ENCODE measurements around the gene CNOT11.

DNA sequence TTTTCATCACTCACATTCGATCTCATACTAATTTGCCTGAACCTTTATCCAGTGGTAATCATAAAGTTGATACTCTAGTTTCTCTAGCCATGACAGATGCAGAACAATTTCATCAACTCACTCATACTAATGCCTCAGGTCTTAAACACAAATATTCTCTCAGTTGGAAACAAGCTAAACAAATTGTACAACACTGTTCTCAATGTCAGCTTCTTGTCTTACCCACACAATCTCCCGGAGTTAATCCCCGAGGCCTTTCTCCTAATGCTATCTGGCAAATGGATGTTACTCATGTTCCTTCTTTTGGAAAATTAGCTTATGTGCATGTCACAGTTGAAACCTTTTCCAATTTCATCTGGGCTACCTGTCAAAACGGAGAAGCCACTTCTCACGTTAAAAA lies 11.5 kb upstream of the CNOT11 start:
- TF ChIP-seq, protein P1, sequence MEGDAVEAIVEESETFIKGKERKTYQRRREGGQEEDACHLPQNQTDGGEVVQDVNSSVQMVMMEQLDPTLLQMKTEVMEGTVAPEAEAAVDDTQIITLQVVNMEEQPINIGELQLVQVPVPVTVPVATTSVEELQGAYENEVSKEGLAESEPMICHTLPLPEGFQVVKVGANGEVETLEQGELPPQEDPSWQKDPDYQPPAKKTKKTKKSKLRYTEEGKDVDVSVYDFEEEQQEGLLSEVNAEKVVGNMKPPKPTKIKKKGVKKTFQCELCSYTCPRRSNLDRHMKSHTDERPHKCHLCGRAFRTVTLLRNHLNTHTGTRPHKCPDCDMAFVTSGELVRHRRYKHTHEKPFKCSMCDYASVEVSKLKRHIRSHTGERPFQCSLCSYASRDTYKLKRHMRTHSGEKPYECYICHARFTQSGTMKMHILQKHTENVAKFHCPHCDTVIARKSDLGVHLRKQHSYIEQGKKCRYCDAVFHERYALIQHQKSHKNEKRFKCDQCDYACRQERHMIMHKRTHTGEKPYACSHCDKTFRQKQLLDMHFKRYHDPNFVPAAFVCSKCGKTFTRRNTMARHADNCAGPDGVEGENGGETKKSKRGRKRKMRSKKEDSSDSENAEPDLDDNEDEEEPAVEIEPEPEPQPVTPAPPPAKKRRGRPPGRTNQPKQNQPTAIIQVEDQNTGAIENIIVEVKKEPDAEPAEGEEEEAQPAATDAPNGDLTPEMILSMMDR (IDR thresholded peaks at IDR 0.05): no peak
- no peak for TF ChIP-seq SP1 (CRISPR knock-in tag; conservative IDR thresholded peaks at IDR 0.05)
- TF ChIP-seq, protein P2, sequence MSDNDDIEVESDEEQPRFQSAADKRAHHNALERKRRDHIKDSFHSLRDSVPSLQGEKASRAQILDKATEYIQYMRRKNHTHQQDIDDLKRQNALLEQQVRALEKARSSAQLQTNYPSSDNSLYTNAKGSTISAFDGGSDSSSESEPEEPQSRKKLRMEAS (CRISPR knock-in tag; IDR thresholded peaks at IDR 0.05): no peak
- TF ChIP-seq, protein P3, sequence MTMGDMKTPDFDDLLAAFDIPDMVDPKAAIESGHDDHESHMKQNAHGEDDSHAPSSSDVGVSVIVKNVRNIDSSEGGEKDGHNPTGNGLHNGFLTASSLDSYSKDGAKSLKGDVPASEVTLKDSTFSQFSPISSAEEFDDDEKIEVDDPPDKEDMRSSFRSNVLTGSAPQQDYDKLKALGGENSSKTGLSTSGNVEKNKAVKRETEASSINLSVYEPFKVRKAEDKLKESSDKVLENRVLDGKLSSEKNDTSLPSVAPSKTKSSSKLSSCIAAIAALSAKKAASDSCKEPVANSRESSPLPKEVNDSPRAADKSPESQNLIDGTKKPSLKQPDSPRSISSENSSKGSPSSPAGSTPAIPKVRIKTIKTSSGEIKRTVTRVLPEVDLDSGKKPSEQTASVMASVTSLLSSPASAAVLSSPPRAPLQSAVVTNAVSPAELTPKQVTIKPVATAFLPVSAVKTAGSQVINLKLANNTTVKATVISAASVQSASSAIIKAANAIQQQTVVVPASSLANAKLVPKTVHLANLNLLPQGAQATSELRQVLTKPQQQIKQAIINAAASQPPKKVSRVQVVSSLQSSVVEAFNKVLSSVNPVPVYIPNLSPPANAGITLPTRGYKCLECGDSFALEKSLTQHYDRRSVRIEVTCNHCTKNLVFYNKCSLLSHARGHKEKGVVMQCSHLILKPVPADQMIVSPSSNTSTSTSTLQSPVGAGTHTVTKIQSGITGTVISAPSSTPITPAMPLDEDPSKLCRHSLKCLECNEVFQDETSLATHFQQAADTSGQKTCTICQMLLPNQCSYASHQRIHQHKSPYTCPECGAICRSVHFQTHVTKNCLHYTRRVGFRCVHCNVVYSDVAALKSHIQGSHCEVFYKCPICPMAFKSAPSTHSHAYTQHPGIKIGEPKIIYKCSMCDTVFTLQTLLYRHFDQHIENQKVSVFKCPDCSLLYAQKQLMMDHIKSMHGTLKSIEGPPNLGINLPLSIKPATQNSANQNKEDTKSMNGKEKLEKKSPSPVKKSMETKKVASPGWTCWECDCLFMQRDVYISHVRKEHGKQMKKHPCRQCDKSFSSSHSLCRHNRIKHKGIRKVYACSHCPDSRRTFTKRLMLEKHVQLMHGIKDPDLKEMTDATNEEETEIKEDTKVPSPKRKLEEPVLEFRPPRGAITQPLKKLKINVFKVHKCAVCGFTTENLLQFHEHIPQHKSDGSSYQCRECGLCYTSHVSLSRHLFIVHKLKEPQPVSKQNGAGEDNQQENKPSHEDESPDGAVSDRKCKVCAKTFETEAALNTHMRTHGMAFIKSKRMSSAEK (CRISPR knock-in tag; IDR thresholded peaks at IDR 0.05; ENCODE audit: borderline replicate concordance): no peak
- TF ChIP-seq NR2C2 (CRISPR knock-in tag; IDR thresholded peaks at IDR 0.05): no peak
- TF ChIP-seq, protein P4, sequence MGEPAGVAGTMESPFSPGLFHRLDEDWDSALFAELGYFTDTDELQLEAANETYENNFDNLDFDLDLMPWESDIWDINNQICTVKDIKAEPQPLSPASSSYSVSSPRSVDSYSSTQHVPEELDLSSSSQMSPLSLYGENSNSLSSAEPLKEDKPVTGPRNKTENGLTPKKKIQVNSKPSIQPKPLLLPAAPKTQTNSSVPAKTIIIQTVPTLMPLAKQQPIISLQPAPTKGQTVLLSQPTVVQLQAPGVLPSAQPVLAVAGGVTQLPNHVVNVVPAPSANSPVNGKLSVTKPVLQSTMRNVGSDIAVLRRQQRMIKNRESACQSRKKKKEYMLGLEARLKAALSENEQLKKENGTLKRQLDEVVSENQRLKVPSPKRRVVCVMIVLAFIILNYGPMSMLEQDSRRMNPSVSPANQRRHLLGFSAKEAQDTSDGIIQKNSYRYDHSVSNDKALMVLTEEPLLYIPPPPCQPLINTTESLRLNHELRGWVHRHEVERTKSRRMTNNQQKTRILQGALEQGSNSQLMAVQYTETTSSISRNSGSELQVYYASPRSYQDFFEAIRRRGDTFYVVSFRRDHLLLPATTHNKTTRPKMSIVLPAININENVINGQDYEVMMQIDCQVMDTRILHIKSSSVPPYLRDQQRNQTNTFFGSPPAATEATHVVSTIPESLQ (CRISPR knock-in tag; IDR thresholded peaks at IDR 0.05): no peak
- TF ChIP-seq, protein P5, sequence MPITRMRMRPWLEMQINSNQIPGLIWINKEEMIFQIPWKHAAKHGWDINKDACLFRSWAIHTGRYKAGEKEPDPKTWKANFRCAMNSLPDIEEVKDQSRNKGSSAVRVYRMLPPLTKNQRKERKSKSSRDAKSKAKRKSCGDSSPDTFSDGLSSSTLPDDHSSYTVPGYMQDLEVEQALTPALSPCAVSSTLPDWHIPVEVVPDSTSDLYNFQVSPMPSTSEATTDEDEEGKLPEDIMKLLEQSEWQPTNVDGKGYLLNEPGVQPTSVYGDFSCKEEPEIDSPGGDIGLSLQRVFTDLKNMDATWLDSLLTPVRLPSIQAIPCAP (CRISPR knock-in tag; IDR thresholded peaks at IDR 0.05): no peak
- no peak for TF ChIP-seq TCF7 (CRISPR knock-in tag; IDR thresholded peaks at IDR 0.05; ENCODE audit: low read depth)
- no peak for TF ChIP-seq CBFB (CRISPR knock-in tag; IDR thresholded peaks at IDR 0.05; ENCODE audit: low read depth)
- TF ChIP-seq, protein P6, sequence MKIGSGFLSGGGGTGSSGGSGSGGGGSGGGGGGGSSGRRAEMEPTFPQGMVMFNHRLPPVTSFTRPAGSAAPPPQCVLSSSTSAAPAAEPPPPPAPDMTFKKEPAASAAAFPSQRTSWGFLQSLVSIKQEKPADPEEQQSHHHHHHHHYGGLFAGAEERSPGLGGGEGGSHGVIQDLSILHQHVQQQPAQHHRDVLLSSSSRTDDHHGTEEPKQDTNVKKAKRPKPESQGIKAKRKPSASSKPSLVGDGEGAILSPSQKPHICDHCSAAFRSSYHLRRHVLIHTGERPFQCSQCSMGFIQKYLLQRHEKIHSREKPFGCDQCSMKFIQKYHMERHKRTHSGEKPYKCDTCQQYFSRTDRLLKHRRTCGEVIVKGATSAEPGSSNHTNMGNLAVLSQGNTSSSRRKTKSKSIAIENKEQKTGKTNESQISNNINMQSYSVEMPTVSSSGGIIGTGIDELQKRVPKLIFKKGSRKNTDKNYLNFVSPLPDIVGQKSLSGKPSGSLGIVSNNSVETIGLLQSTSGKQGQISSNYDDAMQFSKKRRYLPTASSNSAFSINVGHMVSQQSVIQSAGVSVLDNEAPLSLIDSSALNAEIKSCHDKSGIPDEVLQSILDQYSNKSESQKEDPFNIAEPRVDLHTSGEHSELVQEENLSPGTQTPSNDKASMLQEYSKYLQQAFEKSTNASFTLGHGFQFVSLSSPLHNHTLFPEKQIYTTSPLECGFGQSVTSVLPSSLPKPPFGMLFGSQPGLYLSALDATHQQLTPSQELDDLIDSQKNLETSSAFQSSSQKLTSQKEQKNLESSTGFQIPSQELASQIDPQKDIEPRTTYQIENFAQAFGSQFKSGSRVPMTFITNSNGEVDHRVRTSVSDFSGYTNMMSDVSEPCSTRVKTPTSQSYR (CRISPR knock-in tag; IDR thresholded peaks at IDR 0.05): no peak
- TF ChIP-seq ZNF232 (CRISPR knock-in tag; IDR thresholded peaks at IDR 0.05): no peak
- TF ChIP-seq ETV6 (CRISPR knock-in tag; IDR thresholded peaks at IDR 0.05): no peak
- no peak for TF ChIP-seq NFATC4 (CRISPR knock-in tag; IDR thresholded peaks at IDR 0.05)

Measured in WTC11 (cell line).